HCT116 (cell line): ENCODE data around the gene LY86.

ENCODE experiments used
- CTCF ChIP-seq, 3 experiments: fragments of 200-600 bp in 1 of 3; sonication (generic) in 1 of 3; IDR thresholded peaks in 2 of 3; conservative IDR thresholded peaks in 1 of 3; 2 replicates each; pipeline ENCODE4 v1.5.1; 2012 to 2017; ENCODE audit warnings: low read depth in 2 of 3, low read length in 2 of 3, antibody characterized with exemption in 1 of 3, borderline replicate concordance in 1 of 3, control low read depth in 1 of 3, mild to moderate bottlenecking in 1 of 3, mixed read lengths in 1 of 3, mixed run types in 1 of 3, moderate library complexity in 1 of 3; ENCODE audit not compliant: insufficient read depth in 1 of 3
- POLR2A ChIP-seq: IDR thresholded peaks from 2 replicates; pipeline ENCODE4 v1.7.0; 2011; ENCODE audit warnings: borderline replicate concordance; ENCODE audit not compliant: insufficient read depth, insufficient read length; ENCODE audit errors: extremely low read depth
- RAD21 ChIP-seq: IDR thresholded peaks from 2 replicates; pipeline ENCODE4 v1.6.1; 2012; ENCODE audit warnings: low read depth, mild to moderate bottlenecking
- ZBTB33 ChIP-seq: IDR thresholded peaks from 2 replicates; pipeline ENCODE4 v1.6.1; 2011; ENCODE audit warnings: mild to moderate bottlenecking, low read length, moderate library complexity; ENCODE audit not compliant: insufficient replicate concordance; ENCODE audit errors: extremely low read depth

- TF ChIP-seq POLR2A = no peak
- no peak for TF ChIP-seq RAD21
- no peak for TF ChIP-seq ZBTB33
- TF ChIP-seq CTCF (IDR thresholded peaks at IDR 0.05 in 2 of 3, conservative IDR thresholded peaks at IDR 0.05 in 1 of 3; ENCODE audit: borderline replicate concordance in 1 of 3, insufficient read depth in 1 of 3, low read depth in 2 of 3, low read length in 2 of 3) = no peak
Observed at GRCh38 chr6:6595025-6595424, 6.5 kb downstream of the LY86 start.
